Transverse colon (tissue), 3 donors: ENCODE data around the gene OTOS.

ENCODE experiments used
- CTCF ChIP-seq, 5 experiments: fragments of 200-600 bp in 3 of 5; fragments of 450-650 bp in 2 of 5; sonication (generic) in 3 of 5; IDR thresholded peaks; 1 replicate in 2 of 5; 2 replicates in 3 of 5; pipeline ENCODE4 v1.5.1; 2016 to 2017; ENCODE audit warnings: antibody characterized with exemption in 5 of 5, inconsistent platforms in 3 of 5, mild to moderate bottlenecking in 2 of 5, moderate library complexity in 1 of 5
- POLR2A ChIP-seq: fragments of 450-650 bp; IDR thresholded peaks from one replicate; pipeline ENCODE4 v1.6.1; 2016; ENCODE audit warnings: antibody characterized with exemption, mild to moderate bottlenecking, moderate library complexity

- TF ChIP-seq CTCF (IDR thresholded peaks at IDR 0.05) (no peak), POLR2A (no peak)
Measured at GRCh38 chr2:240162531-240162930, 22.1 kb upstream of the OTOS start.
